HCT116 (cell line): ENCODE results near the gene MAL. TPM values are rescaled to one million over a fixed set of nuclear protein-coding genes. Genes with fewer than 3 reads are reported as not detected.

Experiments used
- ATAC-seq: fragments of 200-7000 bp; cut with Tn5 transposase; 2 replicates; pipeline ENCODE4 v1.9.1; 2020; ENCODE audit warnings: mild to moderate bottlenecking, moderate library complexity
- BruUV-seq: library from RNA; stranded (reverse); fragments of 400-500 nt; replicated peaks from 2 replicates; lab custom pipeline; 2021; lab: Mats Ljungman, UMichigan
- CTCF ChIA-PET: fragments of 300-600 bp; sonication (Branson Sonifier 250); formaldehyde crosslinking; loops from one replicate; lab custom pipeline; 2021; ENCODE audit warnings: antibody characterized with exemption; lab: Charles Lee
- POLR2A ChIA-PET: fragments of 300-600, 350-600 bp; sonication (Branson Sonifier 250); formaldehyde crosslinking; loops from one replicate; lab custom pipeline; 2021; ENCODE audit warnings: antibody characterized with exemption; lab: Charles Lee
- RAD21 ChIA-PET, 2 experiments: fragments of 300-600 bp; sonication (Branson Sonifier 250); formaldehyde crosslinking; loops; one replicate each; lab custom pipeline; 2023; ENCODE audit warnings: low total read pairs in 2 of 2; ENCODE audit not compliant: uncharacterized antibody in 2 of 2, unreplicated experiment in 2 of 2, low non-redundant PET in 1 of 2; lab: Charles Lee
- DNase-seq: peaks from one replicate; pipeline ENCODE4 v3.0.0-alpha.2; 2010; ENCODE audit warnings: low read depth, low spot score
- H2AFZ ChIP-seq: fragments of 200-600 bp; shearing (Covaris generic), sonication (generic); 2 replicates; pipeline ENCODE4 v1.6.1; 2017; ENCODE audit warnings: low read depth, mixed run types, mixed read lengths, antibody characterized with exemption, low read length; ENCODE audit not compliant: poor library complexity, severe bottlenecking
- H3K27ac ChIP-seq: 2 replicates; pipeline ENCODE4 v1.5.1; 2012; ENCODE audit warnings: low read depth, low read length
- H3K27me3 ChIP-seq: fragments of 200-600 bp; sonication (generic); 2 replicates; pipeline ENCODE4 v1.6.1; 2016; ENCODE audit warnings: mixed run types, low read length, mixed read lengths; ENCODE audit not compliant: insufficient read depth
- H3K36me3 ChIP-seq, 2 experiments: fragments of 200-500 bp in 1 of 2; fragments of 200-600 bp in 1 of 2; sonication (Bioruptor generic) in 1 of 2; sonication (generic) in 1 of 2; 2 replicates each; pipeline versions ENCODE4 v1.5.1 to v1.6.1; 2014 to 2016; ENCODE audit warnings: low read length in 2 of 2, inconsistent platforms in 1 of 2, mixed read lengths in 1 of 2, mixed run types in 1 of 2; ENCODE audit not compliant: insufficient read depth in 2 of 2, control insufficient read depth in 1 of 2
- H3K4me1 ChIP-seq, 2 experiments: fragments of 200-600 bp in 1 of 2; sonication (generic) in 1 of 2; 2 replicates each; pipeline versions ENCODE4 v1.5.1 to v1.6.1; 2012 to 2017; ENCODE audit warnings: low read length in 2 of 2, inconsistent platforms in 1 of 2, mild to moderate bottlenecking in 1 of 2, mixed read lengths in 1 of 2, mixed run types in 1 of 2, moderate library complexity in 1 of 2; ENCODE audit not compliant: insufficient read depth in 2 of 2, control insufficient read depth in 1 of 2
- H3K4me2 ChIP-seq: fragments of 200-600 bp; sonication (generic); 2 replicates; pipeline ENCODE4 v1.6.1; 2017; ENCODE audit warnings: mixed run types, low read length, mixed read lengths
- H3K4me3 ChIP-seq, 2 experiments: fragments of 200-600 bp in 1 of 2; sonication (generic) in 1 of 2; replicated peaks in 1 of 2; 2 replicates each; pipeline ENCODE4 v1.5.1; 2011 to 2016; ENCODE audit warnings: low read length in 2 of 2, control low read depth in 1 of 2, low read depth in 1 of 2, mild to moderate bottlenecking in 1 of 2, mixed read lengths in 1 of 2, mixed run types in 1 of 2
- H3K79me2 ChIP-seq: fragments of 200-600 bp; sonication (generic); 2 replicates; pipeline ENCODE4 v1.6.1; 2017; ENCODE audit warnings: mild to moderate bottlenecking, mixed run types, low read length, moderate library complexity, mixed read lengths; ENCODE audit not compliant: insufficient read depth
- H3K9ac ChIP-seq: fragments of 200-600 bp; sonication (generic); 2 replicates; pipeline ENCODE4 v1.6.1; 2016; ENCODE audit warnings: low read length, mixed read lengths
- H3K9me2 ChIP-seq: fragments of 200-600 bp; sonication (generic), shearing (Covaris generic); 2 replicates; pipeline ENCODE4 v1.6.1; 2017; ENCODE audit warnings: mixed run types, mild to moderate bottlenecking, moderate library complexity; ENCODE audit not compliant: insufficient read depth
- H3K9me3 ChIP-seq, 2 experiments: fragments of 200-500 bp in 1 of 2; fragments of 200-600 bp in 1 of 2; sonication (Bioruptor generic) in 1 of 2; sonication (generic) in 1 of 2; 2 replicates each; pipeline ENCODE4 v1.6.1; 2014 to 2017; ENCODE audit warnings: low read length in 2 of 2, mixed read lengths in 2 of 2, inconsistent platforms in 1 of 2, low read depth in 1 of 2, mild to moderate bottlenecking in 1 of 2, mixed run types in 1 of 2, moderate library complexity in 1 of 2; ENCODE audit not compliant: control insufficient read depth in 1 of 2, insufficient read depth in 1 of 2
- H4K20me1 ChIP-seq: fragments of 200-600 bp; sonication (generic), shearing (Covaris generic); 2 replicates; pipeline ENCODE4 v1.6.1; 2017; ENCODE audit warnings: mixed run types, mild to moderate bottlenecking, moderate library complexity; ENCODE audit not compliant: insufficient read depth
- EZH2 ChIP-seq: fragments of 200-600 bp; sonication (generic); IDR thresholded peaks from 2 replicates; pipeline ENCODE4 v1.6.1; 2017; ENCODE audit warnings: antibody characterized with exemption, mixed run types
- JUND ChIP-seq: IDR thresholded peaks from 2 replicates; pipeline ENCODE4 v1.6.1; 2012
- RAD21 ChIP-seq: IDR thresholded peaks from 2 replicates; pipeline ENCODE4 v1.6.1; 2012; ENCODE audit warnings: low read depth, mild to moderate bottlenecking
- YY1 ChIP-seq: IDR thresholded peaks from 2 replicates; pipeline ENCODE4 v1.6.1; 2011; ENCODE audit warnings: low read length, low read depth, moderate library complexity, mild to moderate bottlenecking; ENCODE audit not compliant: insufficient replicate concordance; ENCODE audit errors: extremely low read depth
- intact Hi-C: fragments of 100-400 bp; cut with micrococcal nuclease; formaldehyde crosslinking; loops from 2 replicates; pipeline ENCODE4 v1.10.0; 2022
- total RNA-seq: library from RNA; stranded (reverse); gene quantifications from one replicate; pipeline ENCODE4 v1.2.1, GENCODE V29; 2021; ENCODE audit not compliant: unreplicated experiment
- TF ChIP-seq, protein P1 (sequence below): IDR thresholded peaks from 2 replicates; pipeline ENCODE4 v1.6.1; 2012

Gene MAL
- total RNA-seq, 1 experiment from 2014 or later = not detected

GRCh38 chr2:95082477-95082876 is 57.0 kb downstream of the MAL start:
- no peaks in the 10 kb centered on the region for H3K27me3 ChIP-seq
- H3K36me3 ChIP-seq = peaks cover 0 to 14% of the 10 kb centered on the region in 2 experiments; a peak in 3 of 4 replicates
- TF ChIP-seq EZH2 (no peak), RAD21 (no peak)
- TF ChIP-seq, protein P1, sequence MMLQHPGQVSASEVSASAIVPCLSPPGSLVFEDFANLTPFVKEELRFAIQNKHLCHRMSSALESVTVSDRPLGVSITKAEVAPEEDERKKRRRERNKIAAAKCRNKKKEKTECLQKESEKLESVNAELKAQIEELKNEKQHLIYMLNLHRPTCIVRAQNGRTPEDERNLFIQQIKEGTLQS = no peak
- ATAC-seq (no peak), DNase-seq (no peak)
- ChIA-PET CTCF (no interaction called here), POLR2A (no interaction called here), RAD21 (no interaction called here)
- BruUV-seq = no TSS peak
- no peaks in the 10 kb centered on the region for H3K9me2 ChIP-seq
- H3K9me3 ChIP-seq = no peaks in the 10 kb centered on the region
- H3K79me2 ChIP-seq = no peaks in the 10 kb centered on the region
- peaks cover 2 to 4% of the 10 kb centered on the region in 2 experiments; a peak in 2 of 4 replicates for H3K4me1 ChIP-seq
- intact Hi-C loops = no loop called here
- no peak overlapping the region for H3K27ac ChIP-seq
- H2AFZ ChIP-seq = no peak overlapping the region
- no peak overlapping the region for H3K4me3 ChIP-seq
- no peak overlapping the region for H3K9ac ChIP-seq
- H3K4me2 ChIP-seq = no peak overlapping the region
- no peaks in the 10 kb centered on the region for H4K20me1 ChIP-seq

DNA sequence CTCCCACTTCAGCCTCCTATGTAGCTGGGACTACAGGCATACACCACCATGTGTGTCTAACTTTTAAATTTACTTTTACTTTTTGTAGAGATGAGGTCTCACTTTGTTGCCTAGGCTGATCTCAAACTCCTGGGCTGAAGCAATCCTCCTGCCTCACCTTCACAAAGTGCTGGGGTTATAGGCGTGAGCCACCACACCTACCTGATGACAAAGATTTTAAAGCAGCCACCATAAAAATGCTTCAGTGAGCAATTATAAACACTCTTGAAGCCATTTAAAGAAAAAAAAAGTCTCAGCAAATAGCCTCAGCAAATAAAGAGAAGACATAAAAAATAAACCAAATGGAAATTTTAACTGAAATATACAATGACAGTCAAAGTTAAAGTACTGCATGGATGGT is 60.5 kb downstream of the MAL start:
- ATAC-seq (no peak), DNase-seq (no peak)
- Histone ChIP-seq H3K79me2 (peaks cover under 1% of the 10 kb centered on the region; the same call in 1 of the 2 replicates), H3K36me3 (peaks cover 18 to 19% of the 10 kb centered on the region in 2 experiments), H3K4me3 (no peak overlapping the region), H3K9me2 (no peaks in the 10 kb centered on the region), H4K20me1 (no peaks in the 10 kb centered on the region), H3K9me3 (no peaks in the 10 kb centered on the region), H3K4me2 (no peak overlapping the region), H3K27me3 (no peaks in the 10 kb centered on the region), H2AFZ (no peak overlapping the region), H3K27ac (no peak overlapping the region), H3K9ac (no peak overlapping the region), H3K4me1 (no peaks in the 10 kb centered on the region)
- ChIA-PET POLR2A (no interaction called here), CTCF (no interaction called here), RAD21 (interaction anchor here in 1 of 2 experiments (0.7 kb wide), 1 partner anchor 32 kb away, joined by 3 read pairs; no protein-coding TSS in a partner anchor)
- no TSS peak for BruUV-seq
- no peak for TF ChIP-seq EZH2
- TF ChIP-seq RAD21 = no peak
- TF ChIP-seq JUND = no peak
- no peak for TF ChIP-seq YY1
- intact Hi-C loops = no loop called here
